Stimulated activated CD4-positive, alpha-beta T cell treated with anti-CD3 and anti-CD28 coated beads, Interleukin-1b, Interleukin-23, amount 100 ng/mL, for 24 hours (primary cell): ENCODE results near the gene S100A3.
A peak's percentile ranks its signal among the peaks of the same experiment; 100 is the strongest.
"Not testable (repeated sequence)": the region's sequence is repeated elsewhere in the genome, so short reads cannot be mapped to it uniquely, and the experiment has no call there.

ENCODE experiments used
- DNase-seq, 4 experiments: peaks; one replicate each; pipeline ENCODE4 v3.0.0-alpha.2; 2020; ENCODE audit warnings: low read depth in 4 of 4, low spot score in 1 of 4

The S100A3 gene

GRCh38 chr1:153535242-153536011 is 13.6 kb downstream of the S100A3 start, which contains the start of gene S100A6:
Gene S100A6 (minus strand): TSS chr1:153535991. CDS start chr1:153535339, 652 bp downstream.
- peak in 1 of 4 experiments; percentile 41 for DNase-seq

GRCh38 chr1:153534925-153535241 is 14.2 kb downstream of the S100A3 start:
- no peak for DNase-seq

- no peak for DNase-seq
These were observed 14.7 kb downstream of the S100A3 start for GRCh38 chr1:153534226-153534924.

DNA sequence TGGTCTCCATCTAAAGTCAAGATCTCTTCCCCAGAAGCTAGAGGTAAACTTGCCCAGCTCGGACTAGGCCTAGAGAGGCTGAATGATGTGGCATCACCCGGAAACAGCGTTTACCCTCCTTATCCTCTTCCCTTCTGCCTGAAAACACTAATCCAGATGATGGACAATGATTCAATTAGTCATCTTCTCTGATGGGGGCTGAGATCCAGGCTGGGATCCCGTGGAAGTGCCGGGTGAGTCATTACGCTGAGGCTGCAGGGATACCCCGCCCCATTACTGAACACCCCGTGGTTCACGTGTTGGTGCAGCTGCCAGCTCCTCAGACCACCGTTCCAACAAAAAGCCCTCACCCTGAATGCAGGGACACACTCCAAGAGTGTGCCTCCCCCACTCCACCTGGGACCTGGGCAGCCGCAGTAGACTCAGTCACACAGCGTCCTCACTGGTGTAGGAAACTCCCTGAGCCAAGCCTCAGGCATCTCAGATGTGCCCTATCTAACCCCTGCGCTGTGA is 15.3 kb downstream of the S100A3 start:
- DNase-seq = no peak

- DNase-seq = peak in 3 of 4 experiments; percentile 60 to 70 (median 65)
These were observed 16.1 kb downstream of the S100A3 start for GRCh38 chr1:153532769-153533599.

DNA sequence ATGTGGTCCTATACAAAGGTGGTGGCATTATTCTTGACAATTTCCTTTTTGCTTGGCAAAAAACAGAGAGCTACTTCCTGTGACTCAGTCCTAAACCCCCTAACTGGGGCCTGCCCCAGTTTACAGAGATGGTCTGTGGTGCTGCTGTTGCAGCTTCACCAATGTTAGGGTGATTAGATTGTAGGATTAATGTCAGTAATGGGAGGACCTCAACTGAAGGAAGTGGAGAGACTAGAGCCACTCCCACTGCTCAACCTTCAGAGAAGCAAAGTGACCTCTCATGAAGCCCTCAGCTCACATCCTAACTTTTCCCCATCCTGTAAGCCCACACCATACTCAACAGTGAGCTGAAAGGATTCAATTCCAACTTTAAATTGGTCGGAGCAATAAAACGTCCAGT is 16.9 kb downstream of the S100A3 start:
- DNase-seq = no peak

GRCh38 chr1:153531638-153532037 is 17.4 kb downstream of the S100A3 start:
- DNase-seq = no peak

DNA sequence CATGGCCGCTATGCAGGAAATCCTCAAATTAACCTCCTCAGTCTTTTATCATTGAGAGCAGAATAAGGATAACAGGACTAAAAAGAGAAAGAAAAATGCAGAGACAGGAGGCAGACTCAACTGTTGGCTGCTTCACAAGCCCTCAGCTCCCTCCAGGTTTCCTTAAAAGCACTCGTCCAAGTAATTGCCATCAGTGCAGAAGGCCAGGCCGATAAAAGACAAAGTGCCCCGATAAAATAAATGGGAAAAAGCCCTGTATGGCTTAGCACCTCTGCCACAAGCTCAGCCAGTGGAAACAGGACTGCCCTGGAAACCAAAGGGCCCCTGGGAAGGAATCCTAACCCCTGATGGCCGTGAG is 21.4 kb downstream of the S100A3 start:
- no peak for DNase-seq

- no peak for DNase-seq
These were observed 21.9 kb downstream of the S100A3 start for GRCh38 chr1:153527023-153527682.

DNA sequence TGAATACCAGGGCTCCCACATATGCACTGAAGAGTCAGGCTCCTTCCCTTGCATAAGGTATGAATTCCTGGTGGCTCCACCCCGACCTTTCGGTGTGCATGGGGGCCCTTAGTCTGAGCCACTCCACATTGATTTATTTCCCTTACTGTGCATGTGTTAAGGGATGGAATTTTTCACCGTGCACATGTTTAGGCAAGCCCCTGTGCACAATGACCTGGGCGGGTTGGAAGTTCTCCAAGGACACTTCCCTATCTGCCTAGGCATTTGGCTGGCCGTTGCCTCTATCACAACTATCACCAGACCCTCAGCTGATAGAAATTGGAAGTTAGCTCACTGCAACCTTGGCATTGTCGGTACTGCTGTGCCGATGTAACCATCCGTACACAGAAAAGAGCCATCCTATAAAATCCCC is 22.9 kb downstream of the S100A3 start:
- no peak for DNase-seq

GRCh38 chr1:153525088-153525728 is 23.9 kb downstream of the S100A3 start:
- DNase-seq = no peak

- not testable (repeated sequence) for DNase-seq
These were observed 26.6 kb downstream of the S100A3 start for GRCh38 chr1:153522353-153523048.

- DNase-seq = not testable (repeated sequence)
These were observed 27.2 kb downstream of the S100A3 start for GRCh38 chr1:153521808-153522207.

- no peak for DNase-seq
These were observed 28.1 kb downstream of the S100A3 start for GRCh38 chr1:153520818-153521476.

DNA sequence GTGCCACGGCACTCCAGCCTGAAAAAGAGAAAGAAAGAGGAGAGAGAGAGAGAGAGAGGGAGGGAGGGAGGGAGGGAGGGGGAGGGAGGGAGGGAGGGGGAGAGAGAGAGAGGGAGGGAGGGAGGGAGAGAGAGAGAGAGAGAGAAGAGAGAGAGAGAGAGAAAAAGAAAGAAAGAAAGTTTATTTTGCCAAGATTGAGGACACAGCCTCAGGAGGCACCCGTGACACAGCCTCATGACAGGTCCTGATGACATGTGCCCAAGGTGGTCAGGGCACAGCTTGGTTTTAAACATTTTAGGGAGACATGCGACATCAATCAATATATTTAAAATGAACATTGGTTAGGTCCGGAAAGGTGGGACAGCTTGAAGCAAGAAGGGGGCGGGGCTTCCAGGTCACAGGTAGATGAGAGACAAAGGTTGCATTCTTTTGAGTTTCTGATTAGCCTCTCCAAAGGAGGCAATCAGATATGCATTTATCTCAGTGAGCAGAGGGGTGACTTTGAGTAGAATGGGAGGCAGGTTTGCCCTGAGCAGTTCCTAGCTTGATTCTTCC is 28.8 kb downstream of the S100A3 start:
- DNase-seq = not testable (repeated sequence)

- no peak for DNase-seq
These were observed 29.8 kb downstream of the S100A3 start for GRCh38 chr1:153519242-153519641.

DNA sequence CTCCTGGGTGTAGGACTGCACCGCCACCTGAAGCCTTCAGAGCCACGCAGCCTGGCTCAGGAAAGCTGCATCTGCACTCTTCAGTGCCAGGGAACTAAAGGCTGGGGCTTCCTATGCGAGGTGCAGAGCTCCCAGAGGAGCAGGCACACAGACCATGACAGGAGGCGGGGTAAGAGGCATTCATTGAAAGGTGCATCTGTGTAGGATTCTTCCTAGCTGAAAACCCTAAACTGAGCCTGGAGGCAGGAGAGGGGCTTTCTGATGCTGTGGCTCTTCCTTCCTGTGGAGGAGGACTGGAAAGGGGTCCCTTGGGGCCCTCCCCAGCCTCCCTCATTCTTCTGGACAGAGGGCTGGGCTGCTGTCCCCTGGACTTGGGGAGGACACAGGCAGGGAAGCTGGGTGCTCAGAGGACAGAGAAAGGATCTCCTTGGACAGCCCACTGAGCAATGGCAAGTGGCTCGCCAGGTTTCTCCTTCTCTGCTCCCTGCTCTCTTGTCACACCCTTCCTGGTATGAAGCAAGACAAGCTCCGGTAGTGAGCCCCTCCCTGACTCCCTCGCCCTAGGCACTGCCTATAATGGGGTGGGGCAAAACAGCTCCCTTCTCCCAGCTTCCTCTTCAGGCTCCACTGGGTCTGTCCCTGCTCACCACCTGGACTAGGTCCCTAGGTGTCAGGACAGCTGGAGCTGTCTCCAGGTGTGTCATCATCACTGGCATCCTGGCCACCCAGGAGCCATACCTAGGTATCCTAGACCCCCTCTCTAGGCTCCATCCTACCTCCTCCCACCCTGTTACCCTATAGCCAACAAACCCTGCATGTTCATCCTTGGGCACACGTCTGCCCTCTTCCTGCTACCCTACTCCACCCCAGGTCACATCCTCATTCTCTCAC is 33.3 kb downstream of the S100A3 start:
- no peak for DNase-seq

- no peak for DNase-seq
These were observed 35.4 kb downstream of the S100A3 start for GRCh38 chr1:153513666-153514065.
